Measurements from ENCODE around the gene NAA11. TPM values are rescaled to one million over a fixed set of nuclear protein-coding genes. Genes with fewer than 3 reads are reported as not detected.

Gene NAA11
- total and polyA plus RNA-seq, 2 donors (not counting 1 experiment from before 2014, with no cell fraction given), result not detected

DNA sequence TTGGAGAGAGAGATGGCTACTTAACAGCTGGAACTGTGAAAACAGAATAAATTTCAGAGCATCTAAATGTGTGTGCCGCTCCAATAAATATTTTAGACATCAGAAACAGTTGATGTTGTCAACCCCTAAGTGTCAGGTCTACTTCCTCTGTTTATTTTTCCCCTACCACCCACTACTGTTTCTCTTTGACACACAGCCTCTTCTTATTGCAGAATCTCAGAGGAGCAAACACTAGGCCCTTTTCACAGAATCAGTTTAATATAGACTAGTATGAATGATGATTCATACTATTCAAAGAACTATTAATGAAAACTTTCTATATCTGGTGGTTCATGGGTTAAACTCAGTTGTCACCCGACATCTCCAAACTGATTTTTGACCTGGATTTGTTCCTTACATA lies 33.9 kb downstream of the NAA11 start:
- Histone ChIP-seq H3K4me3 (replicated peaks in 1 of 4; ENCODE audit: control extremely low read depth in 1 of 4, insufficient read depth in 1 of 4, low read depth in 3 of 4, low read length in 4 of 4) (no peak overlapping the region), H3K79me2 (ENCODE audit: control insufficient read depth, insufficient read depth, low read length) (no peaks in the 10 kb centered on the region), H3K4me2 (ENCODE audit: extremely low read depth, insufficient read depth, low read length) (no peak overlapping the region), H3K27me3 (ENCODE audit: control insufficient read depth, insufficient read depth, low read length) (no peaks in the 10 kb centered on the region), H3K4me1 (ENCODE audit: control insufficient read depth, extremely low read depth, insufficient read depth, low read length) (no peaks in the 10 kb centered on the region), H3K36me3 (ENCODE audit: control insufficient read depth, insufficient read depth, low read length) (no peaks in the 10 kb centered on the region), H4K20me1 (ENCODE audit: control insufficient read depth, extremely low read depth, insufficient read depth, low read length) (no peaks in the 10 kb centered on the region), H3K27ac (ENCODE audit: insufficient read depth, low read length) (no peak overlapping the region), H2AFZ (ENCODE audit: low read length) (no peak overlapping the region), H3K9ac (ENCODE audit: insufficient read depth, low read length) (no peak overlapping the region), H3K9me3 (ENCODE audit: control insufficient read depth, insufficient read depth, low read depth, low read length) (no peaks in the 10 kb centered on the region)
- TF ChIP-seq, protein P1, sequence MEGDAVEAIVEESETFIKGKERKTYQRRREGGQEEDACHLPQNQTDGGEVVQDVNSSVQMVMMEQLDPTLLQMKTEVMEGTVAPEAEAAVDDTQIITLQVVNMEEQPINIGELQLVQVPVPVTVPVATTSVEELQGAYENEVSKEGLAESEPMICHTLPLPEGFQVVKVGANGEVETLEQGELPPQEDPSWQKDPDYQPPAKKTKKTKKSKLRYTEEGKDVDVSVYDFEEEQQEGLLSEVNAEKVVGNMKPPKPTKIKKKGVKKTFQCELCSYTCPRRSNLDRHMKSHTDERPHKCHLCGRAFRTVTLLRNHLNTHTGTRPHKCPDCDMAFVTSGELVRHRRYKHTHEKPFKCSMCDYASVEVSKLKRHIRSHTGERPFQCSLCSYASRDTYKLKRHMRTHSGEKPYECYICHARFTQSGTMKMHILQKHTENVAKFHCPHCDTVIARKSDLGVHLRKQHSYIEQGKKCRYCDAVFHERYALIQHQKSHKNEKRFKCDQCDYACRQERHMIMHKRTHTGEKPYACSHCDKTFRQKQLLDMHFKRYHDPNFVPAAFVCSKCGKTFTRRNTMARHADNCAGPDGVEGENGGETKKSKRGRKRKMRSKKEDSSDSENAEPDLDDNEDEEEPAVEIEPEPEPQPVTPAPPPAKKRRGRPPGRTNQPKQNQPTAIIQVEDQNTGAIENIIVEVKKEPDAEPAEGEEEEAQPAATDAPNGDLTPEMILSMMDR (conservative IDR thresholded peaks at IDR 0.05 in 1 of 2, IDR thresholded peaks at IDR 0.05 in 1 of 2; ENCODE audit: low read depth in 1 of 2, low read length in 2 of 2), result no peak
- TF ChIP-seq EZH2 (IDR thresholded peaks at IDR 0.05; ENCODE audit: low read length, missing control alignments), result no peak
- DNase-seq (ENCODE audit: low read depth in 2 of 2), result no peak

DNA sequence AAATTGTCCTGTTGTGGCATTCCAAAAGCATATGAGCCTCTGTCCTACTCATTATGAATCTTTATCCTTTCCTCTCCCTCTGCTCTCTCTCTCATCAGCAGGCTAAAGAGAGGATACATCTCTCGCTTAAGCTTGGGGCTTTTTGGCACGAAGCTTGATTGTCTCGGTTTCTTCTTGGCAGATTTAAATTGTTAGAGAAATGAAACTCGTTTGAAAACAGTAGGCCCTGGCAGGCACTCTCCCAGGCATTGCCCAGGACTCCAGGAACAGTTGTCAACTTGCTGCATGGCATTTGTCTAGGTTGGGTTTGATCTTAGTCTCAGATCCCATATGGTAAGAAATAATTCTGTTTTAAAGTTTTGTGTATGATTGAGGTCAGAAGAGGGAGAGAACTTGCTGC lies 35.5 kb downstream of the NAA11 start:
- no peak for TF ChIP-seq EZH2 (IDR thresholded peaks at IDR 0.05; ENCODE audit: low read length, missing control alignments)
- TF ChIP-seq, protein P1 (conservative IDR thresholded peaks at IDR 0.05 in 1 of 2, IDR thresholded peaks at IDR 0.05 in 1 of 2; ENCODE audit: low read depth in 1 of 2, low read length in 2 of 2), result no peak
- Histone ChIP-seq H4K20me1 (ENCODE audit: control insufficient read depth, extremely low read depth, insufficient read depth, low read length) (no peaks in the 10 kb centered on the region), H3K27me3 (ENCODE audit: control insufficient read depth, insufficient read depth, low read length) (no peaks in the 10 kb centered on the region), H3K9me3 (ENCODE audit: control insufficient read depth, insufficient read depth, low read depth, low read length) (no peaks in the 10 kb centered on the region), H3K79me2 (ENCODE audit: control insufficient read depth, insufficient read depth, low read length) (no peaks in the 10 kb centered on the region), H2AFZ (ENCODE audit: low read length) (no peak overlapping the region), H3K4me1 (ENCODE audit: control insufficient read depth, extremely low read depth, insufficient read depth, low read length) (no peaks in the 10 kb centered on the region), H3K4me3 (replicated peaks in 1 of 4; ENCODE audit: control extremely low read depth in 1 of 4, insufficient read depth in 1 of 4, low read depth in 3 of 4, low read length in 4 of 4) (no peak overlapping the region), H3K27ac (ENCODE audit: insufficient read depth, low read length) (no peak overlapping the region), H3K4me2 (ENCODE audit: extremely low read depth, insufficient read depth, low read length) (no peak overlapping the region), H3K36me3 (ENCODE audit: control insufficient read depth, insufficient read depth, low read length) (no peaks in the 10 kb centered on the region), H3K9ac (ENCODE audit: insufficient read depth, low read length) (no peak overlapping the region)
- no peak for DNase-seq (ENCODE audit: low read depth in 2 of 2)

DNA sequence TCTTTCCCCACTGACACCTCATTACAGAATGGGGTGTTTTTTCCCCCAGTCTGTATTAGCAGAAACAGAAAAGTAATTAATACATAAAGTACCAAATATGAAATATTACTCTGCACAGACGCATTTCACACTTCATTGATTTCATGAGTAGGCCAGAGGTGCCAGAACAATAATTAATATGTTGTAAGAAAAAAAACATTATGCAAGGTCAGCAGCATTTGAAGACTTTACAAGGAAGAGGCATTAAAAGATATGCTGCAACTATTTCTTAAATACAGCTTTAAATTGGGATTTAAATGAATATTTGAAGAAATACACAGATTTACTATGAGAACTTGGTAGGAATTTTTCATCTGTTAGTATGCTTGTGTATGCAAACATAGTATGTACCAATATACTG lies 37.7 kb downstream of the NAA11 start:
- Histone ChIP-seq H3K9ac (ENCODE audit: insufficient read depth, low read length) (no peak overlapping the region), H2AFZ (ENCODE audit: low read length) (no peak overlapping the region), H3K27me3 (ENCODE audit: control insufficient read depth, insufficient read depth, low read length) (no peaks in the 10 kb centered on the region), H3K4me1 (ENCODE audit: control insufficient read depth, extremely low read depth, insufficient read depth, low read length) (no peaks in the 10 kb centered on the region), H3K4me3 (replicated peaks in 1 of 4; ENCODE audit: control extremely low read depth in 1 of 4, insufficient read depth in 1 of 4, low read depth in 3 of 4, low read length in 4 of 4) (no peak overlapping the region), H3K9me3 (ENCODE audit: control insufficient read depth, insufficient read depth, low read depth, low read length) (no peaks in the 10 kb centered on the region), H3K4me2 (ENCODE audit: extremely low read depth, insufficient read depth, low read length) (no peak overlapping the region), H3K79me2 (ENCODE audit: control insufficient read depth, insufficient read depth, low read length) (no peaks in the 10 kb centered on the region), H4K20me1 (ENCODE audit: control insufficient read depth, extremely low read depth, insufficient read depth, low read length) (no peaks in the 10 kb centered on the region), H3K36me3 (ENCODE audit: control insufficient read depth, insufficient read depth, low read length) (no peaks in the 10 kb centered on the region), H3K27ac (ENCODE audit: insufficient read depth, low read length) (no peak overlapping the region)
- TF ChIP-seq, protein P1 (conservative IDR thresholded peaks at IDR 0.05 in 1 of 2, IDR thresholded peaks at IDR 0.05 in 1 of 2; ENCODE audit: low read depth in 1 of 2, low read length in 2 of 2), result no peak
- TF ChIP-seq EZH2 (IDR thresholded peaks at IDR 0.05; ENCODE audit: low read length, missing control alignments), result no peak
- no peak for DNase-seq (ENCODE audit: low read depth in 2 of 2)
